Uterus (tissue), 4 donors: ENCODE results near the gene THAP4. TPM values are rescaled to one million over a fixed set of nuclear protein-coding genes. Genes with fewer than 3 reads are reported as not detected.

Source experiments
- DNase-seq, 2 donors: peaks; one replicate each; pipeline ENCODE4 v3.0.0-alpha.2; 2019 to 2020
- H3K27ac ChIP-seq, 2 donors: fragments of 200-600 bp; sonication (generic); 1 replicate in 1 of 2; 2 replicates in 1 of 2; pipeline ENCODE4 v1.5.1; 2016 to 2018
- H3K27me3 ChIP-seq, 2 donors: fragments of 200-600 bp; sonication (generic); one replicate each; pipeline ENCODE4 v1.5.1; 2018 to 2019; ENCODE audit warnings: control low read depth in 1 of 2
- H3K36me3 ChIP-seq, 2 donors: fragments of 200-600 bp; sonication (generic); one replicate each; pipeline ENCODE4 v1.5.1; 2019; ENCODE audit warnings: control low read depth in 1 of 2
- H3K4me1 ChIP-seq, 2 donors: fragments of 200-600 bp; sonication (generic); one replicate each; pipeline ENCODE4 v1.5.1; 2018 to 2019; ENCODE audit warnings: control low read depth in 1 of 2
- H3K4me3 ChIP-seq, 2 donors: fragments of 200-600 bp; sonication (generic); 1 replicate in 1 of 2; 2 replicates in 1 of 2; pipeline ENCODE4 v1.5.1; 2018 to 2019; ENCODE audit warnings: mild to moderate bottlenecking in 1 of 2
- H3K9me3 ChIP-seq, 2 donors: fragments of 200-600 bp; sonication (generic); one replicate each; pipeline ENCODE4 v1.5.1; 2019; ENCODE audit warnings: control low read depth in 1 of 2
- POLR2A ChIP-seq, 2 donors: fragments of 450-650 bp; IDR thresholded peaks; one replicate each; pipeline ENCODE4 v1.6.1; 2016; ENCODE audit warnings: antibody characterized with exemption in 2 of 2, mild to moderate bottlenecking in 1 of 2, moderate library complexity in 1 of 2
- intact Hi-C: fragments of 100-400 bp; cut with DNase I; formaldehyde crosslinking; loops from one replicate; pipeline ENCODE4 v1.15.1; 2023; ENCODE audit warnings: low total_unique reads
- total RNA-seq, 4 donors: library from RNA; depleted of rRNA in 3 of 4; stranded (reverse); fragments of >200 nt in 3 of 4; gene quantifications; one replicate each; pipeline versions ENCODE4 v1.1.0 to v1.2.4, GENCODE V29; 2014 to 2023
- TF ChIP-seq, protein P1 (sequence below), 4 experiments: fragments of 200-600 bp in 2 of 4; fragments of 450-650 bp in 2 of 4; sonication (generic) in 2 of 4; IDR thresholded peaks; one replicate each; pipeline ENCODE4 v1.5.1; 2016 to 2019; ENCODE audit warnings: antibody characterized with exemption in 4 of 4, mild to moderate bottlenecking in 2 of 4, moderate library complexity in 1 of 4
- donor health status: DM: yes; HTN: yes; CAD: no.

THAP4 gene
- total RNA-seq, 4 donors from 2014 or later: 21.2 to 42.7 (median 28.9) TPM

DNA sequence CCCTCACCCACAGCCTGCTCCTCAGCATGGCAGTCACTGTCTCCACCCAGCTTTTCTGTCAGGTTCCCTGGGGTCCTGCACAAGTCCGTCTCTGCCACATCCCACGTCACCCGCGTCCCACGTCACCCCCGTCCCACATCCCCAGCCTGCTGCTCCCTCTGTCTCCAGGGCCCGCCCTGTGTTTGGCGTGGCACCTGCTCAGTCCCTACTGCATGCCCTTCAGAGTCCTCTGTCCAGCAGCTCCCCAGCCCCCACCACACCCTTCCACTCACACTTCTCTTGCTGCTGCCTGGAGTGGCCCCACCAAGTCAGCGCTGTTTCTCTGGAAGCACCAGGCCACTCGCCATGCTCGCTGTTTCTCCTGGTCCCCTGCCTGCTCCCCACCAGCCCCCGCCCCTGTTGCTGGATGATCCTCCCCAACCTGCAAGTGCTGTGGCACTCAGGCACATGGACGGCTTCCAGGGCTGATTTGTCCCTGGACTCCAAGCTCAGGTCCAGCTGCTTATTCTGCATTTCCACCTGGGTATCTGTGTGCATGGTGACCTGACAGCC, 19.3 kb upstream of the THAP4 start:
- Histone ChIP-seq H3K27ac (no peak overlapping the region), H3K4me3 (no peak overlapping the region), H3K9me3 (no peaks in the 10 kb centered on the region), H3K27me3 (no peaks in the 10 kb centered on the region), H3K4me1 (no peaks in the 10 kb centered on the region), H3K36me3 (no peaks in the 10 kb centered on the region)
- intact Hi-C loops: no loop called here
- DNase-seq: no peak
- TF ChIP-seq, protein P1, sequence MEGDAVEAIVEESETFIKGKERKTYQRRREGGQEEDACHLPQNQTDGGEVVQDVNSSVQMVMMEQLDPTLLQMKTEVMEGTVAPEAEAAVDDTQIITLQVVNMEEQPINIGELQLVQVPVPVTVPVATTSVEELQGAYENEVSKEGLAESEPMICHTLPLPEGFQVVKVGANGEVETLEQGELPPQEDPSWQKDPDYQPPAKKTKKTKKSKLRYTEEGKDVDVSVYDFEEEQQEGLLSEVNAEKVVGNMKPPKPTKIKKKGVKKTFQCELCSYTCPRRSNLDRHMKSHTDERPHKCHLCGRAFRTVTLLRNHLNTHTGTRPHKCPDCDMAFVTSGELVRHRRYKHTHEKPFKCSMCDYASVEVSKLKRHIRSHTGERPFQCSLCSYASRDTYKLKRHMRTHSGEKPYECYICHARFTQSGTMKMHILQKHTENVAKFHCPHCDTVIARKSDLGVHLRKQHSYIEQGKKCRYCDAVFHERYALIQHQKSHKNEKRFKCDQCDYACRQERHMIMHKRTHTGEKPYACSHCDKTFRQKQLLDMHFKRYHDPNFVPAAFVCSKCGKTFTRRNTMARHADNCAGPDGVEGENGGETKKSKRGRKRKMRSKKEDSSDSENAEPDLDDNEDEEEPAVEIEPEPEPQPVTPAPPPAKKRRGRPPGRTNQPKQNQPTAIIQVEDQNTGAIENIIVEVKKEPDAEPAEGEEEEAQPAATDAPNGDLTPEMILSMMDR (IDR thresholded peaks at IDR 0.05): no peak
- no peak for TF ChIP-seq POLR2A (IDR thresholded peaks at IDR 0.05)

DNA sequence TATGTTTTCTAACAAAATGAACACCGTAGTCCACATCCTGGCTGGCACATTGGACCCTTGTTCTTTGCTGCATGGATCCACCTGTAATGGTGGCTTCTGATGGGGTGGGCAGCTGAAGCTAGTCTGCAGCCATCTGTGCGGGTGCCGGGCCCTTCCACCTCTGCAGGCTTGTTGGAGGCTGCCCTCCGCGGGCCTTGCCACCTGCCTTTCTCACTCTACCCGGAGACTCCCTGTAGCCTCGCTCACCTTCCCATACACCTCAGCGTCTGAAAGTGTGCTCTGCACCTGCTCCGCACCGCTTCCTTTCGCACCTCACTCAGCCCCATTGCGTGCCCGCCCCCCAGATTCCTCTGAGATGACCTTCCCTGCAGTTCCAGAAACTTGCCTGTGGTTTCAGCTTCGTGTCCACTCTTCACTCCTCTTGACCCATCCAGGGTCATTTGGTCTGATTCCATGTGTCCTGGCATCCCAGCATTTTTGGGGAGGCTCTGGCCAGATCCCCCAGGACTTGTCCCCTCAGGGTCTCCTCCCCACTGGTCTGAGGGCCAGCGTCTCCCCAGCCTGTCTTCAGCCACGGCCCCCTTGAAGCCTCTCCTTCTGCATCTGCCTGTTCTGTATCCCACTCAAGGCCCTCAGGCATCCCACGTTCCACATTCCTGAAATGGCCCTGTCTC, 18.7 kb upstream of the THAP4 start:
- DNase-seq: no peak
- no peak overlapping the region for H3K27ac ChIP-seq
- no peaks in the 10 kb centered on the region for H3K4me1 ChIP-seq
- intact Hi-C loops: no loop called here
- no peaks in the 10 kb centered on the region for H3K27me3 ChIP-seq
- H3K4me3 ChIP-seq: no peak overlapping the region
- TF ChIP-seq, protein P1 (IDR thresholded peaks at IDR 0.05): no peak
- no peak for TF ChIP-seq POLR2A (IDR thresholded peaks at IDR 0.05)
- no peaks in the 10 kb centered on the region for H3K9me3 ChIP-seq
- no peaks in the 10 kb centered on the region for H3K36me3 ChIP-seq

DNA sequence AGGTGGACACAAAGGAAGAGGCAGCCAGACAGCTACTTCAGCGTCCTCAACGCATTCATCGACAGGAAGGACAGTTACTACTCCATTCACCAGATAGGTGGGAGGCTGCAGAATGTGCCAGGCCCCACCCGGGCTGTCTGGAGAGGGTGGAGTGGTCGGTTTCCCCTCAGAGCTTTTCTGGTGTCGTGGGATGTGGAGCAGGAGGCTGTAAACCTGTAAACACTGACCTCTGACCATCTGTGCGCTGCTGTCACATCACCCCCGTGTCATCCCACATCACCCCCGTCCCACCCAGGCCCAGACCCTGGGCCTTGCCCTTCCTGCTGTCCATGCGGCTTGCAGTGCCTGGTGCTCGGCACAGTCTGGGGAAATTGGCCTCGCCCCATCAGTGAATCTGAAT, 17.6 kb upstream of the THAP4 start:
- Histone ChIP-seq H3K4me3 (no peak overlapping the region), H3K4me1 (no peaks in the 10 kb centered on the region), H3K27me3 (no peaks in the 10 kb centered on the region), H3K27ac (no peak overlapping the region), H3K9me3 (no peaks in the 10 kb centered on the region), H3K36me3 (no peaks in the 10 kb centered on the region)
- intact Hi-C loops: no loop called here
- DNase-seq: no peak
- no peak for TF ChIP-seq POLR2A (IDR thresholded peaks at IDR 0.05)
- TF ChIP-seq, protein P1 (IDR thresholded peaks at IDR 0.05): no peak

DNA sequence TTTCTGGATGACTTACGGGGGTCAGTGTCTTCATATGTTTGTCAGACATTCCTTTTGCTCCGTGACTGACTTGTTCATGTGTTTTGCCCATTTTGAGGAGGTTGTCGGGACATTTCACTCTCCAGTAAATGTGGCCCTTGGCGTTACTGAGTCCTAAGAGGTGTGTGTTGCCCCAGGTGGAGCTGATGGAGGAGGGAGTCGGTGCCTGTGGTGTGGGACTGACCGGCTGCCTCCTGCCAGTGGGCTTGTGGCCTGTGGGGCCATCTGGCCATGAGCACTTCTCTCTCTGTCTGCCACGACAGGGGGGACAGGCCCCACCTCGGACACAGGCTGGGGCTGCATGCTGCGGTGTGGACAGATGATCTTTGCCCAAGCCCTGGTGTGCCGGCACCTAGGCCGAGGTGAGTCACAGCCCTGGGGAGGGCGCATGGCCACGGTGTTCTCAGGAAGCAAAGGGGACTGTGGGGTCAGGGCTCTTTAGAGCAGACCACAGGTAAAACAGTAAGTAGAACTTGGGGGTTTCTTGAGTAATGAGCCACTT, 16.3 kb upstream of the THAP4 start:
- no peaks in the 10 kb centered on the region for H3K9me3 ChIP-seq
- H3K27ac ChIP-seq: no peak overlapping the region
- no peaks in the 10 kb centered on the region for H3K27me3 ChIP-seq
- H3K4me1 ChIP-seq: no peaks in the 10 kb centered on the region
- DNase-seq: no peak
- H3K4me3 ChIP-seq: no peak overlapping the region
- H3K36me3 ChIP-seq: no peaks in the 10 kb centered on the region
- intact Hi-C loops: no loop called here
- TF ChIP-seq POLR2A (IDR thresholded peaks at IDR 0.05): no peak
- TF ChIP-seq, protein P1 (IDR thresholded peaks at IDR 0.05): no peak

DNA sequence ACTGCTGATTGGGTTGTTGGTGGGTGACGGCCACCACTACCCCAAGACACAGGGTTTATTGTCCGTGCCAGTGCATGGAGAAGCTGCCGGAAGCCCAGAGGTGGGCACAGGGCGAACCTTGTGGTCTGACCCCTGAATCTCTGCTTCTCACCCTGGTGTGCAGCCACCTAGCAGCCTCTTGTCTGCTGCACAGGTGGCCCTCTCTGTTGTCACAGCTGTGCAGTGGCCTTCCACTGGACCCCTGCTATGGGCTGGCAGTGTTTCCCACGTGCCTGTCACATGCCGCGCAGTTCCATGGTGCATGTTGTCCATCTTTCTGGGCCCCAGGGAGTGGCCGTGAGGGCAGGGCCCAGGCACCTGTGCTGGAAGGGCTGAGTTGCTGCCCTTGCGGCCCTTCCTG, 15.8 kb upstream of the THAP4 start:
- Histone ChIP-seq H3K9me3 (no peaks in the 10 kb centered on the region), H3K4me3 (no peak overlapping the region), H3K27ac (no peak overlapping the region), H3K4me1 (no peaks in the 10 kb centered on the region), H3K36me3 (no peaks in the 10 kb centered on the region), H3K27me3 (no peaks in the 10 kb centered on the region)
- no peak for TF ChIP-seq POLR2A (IDR thresholded peaks at IDR 0.05)
- TF ChIP-seq, protein P1 (IDR thresholded peaks at IDR 0.05): no peak
- no peak for DNase-seq
- intact Hi-C loops: no loop called here
